ENCODE measurements around the gene SPEF1. TPM values are rescaled to one million over a fixed set of nuclear protein-coding genes. Genes with fewer than 3 reads are reported as not detected.
A peak's percentile ranks its signal among the peaks of the same experiment; 100 is the strongest.

The SPEF1 gene
- total and polyA plus RNA-seq, 2 of the 13 experiments (the other 11 are each of a cell fraction or from before 2014, with no cell fraction given): 0.11 to 0.27 TPM

- TF ChIP-seq CTCF (CRISPR knock-in tag; IDR thresholded peaks at IDR 0.05): peak; percentile 96
- no peak for TF ChIP-seq TGIF2 (CRISPR knock-in tag; IDR thresholded peaks at IDR 0.05)
- TF ChIP-seq CBFB (CRISPR knock-in tag; IDR thresholded peaks at IDR 0.05): peak; percentile 77
- TF ChIP-seq MED13 (CRISPR knock-in tag; IDR thresholded peaks at IDR 0.05): peak; percentile 82; the same call in 1 of the 2 replicates
- TF ChIP-seq, protein P1, sequence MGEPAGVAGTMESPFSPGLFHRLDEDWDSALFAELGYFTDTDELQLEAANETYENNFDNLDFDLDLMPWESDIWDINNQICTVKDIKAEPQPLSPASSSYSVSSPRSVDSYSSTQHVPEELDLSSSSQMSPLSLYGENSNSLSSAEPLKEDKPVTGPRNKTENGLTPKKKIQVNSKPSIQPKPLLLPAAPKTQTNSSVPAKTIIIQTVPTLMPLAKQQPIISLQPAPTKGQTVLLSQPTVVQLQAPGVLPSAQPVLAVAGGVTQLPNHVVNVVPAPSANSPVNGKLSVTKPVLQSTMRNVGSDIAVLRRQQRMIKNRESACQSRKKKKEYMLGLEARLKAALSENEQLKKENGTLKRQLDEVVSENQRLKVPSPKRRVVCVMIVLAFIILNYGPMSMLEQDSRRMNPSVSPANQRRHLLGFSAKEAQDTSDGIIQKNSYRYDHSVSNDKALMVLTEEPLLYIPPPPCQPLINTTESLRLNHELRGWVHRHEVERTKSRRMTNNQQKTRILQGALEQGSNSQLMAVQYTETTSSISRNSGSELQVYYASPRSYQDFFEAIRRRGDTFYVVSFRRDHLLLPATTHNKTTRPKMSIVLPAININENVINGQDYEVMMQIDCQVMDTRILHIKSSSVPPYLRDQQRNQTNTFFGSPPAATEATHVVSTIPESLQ (CRISPR knock-in tag; conservative IDR thresholded peaks at IDR 0.05): no peak
- TF ChIP-seq ZNF616 (CRISPR knock-in tag; IDR thresholded peaks at IDR 0.05; ENCODE audit: low read depth): no peak
- peak; percentile 65 for TF ChIP-seq HNRNPLL (IDR thresholded peaks at IDR 0.05; ENCODE audit: low read depth, low read length, poor library complexity, severe bottlenecking)
- peak; percentile 90 for TF ChIP-seq AGO1 (IDR thresholded peaks at IDR 0.05; ENCODE audit: low read depth, low read length, poor library complexity, severe bottlenecking)
- TF ChIP-seq EED (CRISPR knock-in tag; IDR thresholded peaks at IDR 0.05): peak; percentile 69; the same call in 1 of the 2 replicates
- peak in 1 of 2 experiments; percentile 27; a peak in 1 of 4 replicates for TF ChIP-seq POLR2A (IDR thresholded peaks at IDR 0.05; ENCODE audit: insufficient read depth in 1 of 2, low read depth in 2 of 2, low read length in 2 of 2)
- TF ChIP-seq ZBTB38 (CRISPR knock-in tag; IDR thresholded peaks at IDR 0.05): peak; percentile 80
- peak; percentile 88 for TF ChIP-seq ZNF687 (CRISPR knock-in tag; IDR thresholded peaks at IDR 0.05)
- TF ChIP-seq CEBPG (CRISPR knock-in tag; IDR thresholded peaks at IDR 0.05): 0 out of 2 replicates have a peak, but pooled peaks have one; percentile 27
- peak; percentile 73; the same call in 1 of the 2 replicates for TF ChIP-seq SMAD9 (CRISPR knock-in tag; IDR thresholded peaks at IDR 0.05)
- no peak for TF ChIP-seq CBX2 (IDR thresholded peaks at IDR 0.05; ENCODE audit: low read depth, low read length)
- peak; percentile 88; the same call in 1 of the 2 replicates for TF ChIP-seq CBX2 (CRISPR knock-in tag; IDR thresholded peaks at IDR 0.05; ENCODE audit: low read depth)
- TF ChIP-seq MEF2D (CRISPR knock-in tag; IDR thresholded peaks at IDR 0.05): peak; percentile 32; the same call in 1 of the 2 replicates
- peak; percentile 78 for TF ChIP-seq BCL3 (CRISPR knock-in tag; IDR thresholded peaks at IDR 0.05)
- no peak for TF ChIP-seq RBM22 (optimal IDR thresholded peaks at IDR 0.05; ENCODE audit: low read length)
- peak; percentile 76 for TF ChIP-seq GABPB1 (CRISPR knock-in tag; IDR thresholded peaks at IDR 0.05)
- TF ChIP-seq ZNF263 (CRISPR knock-in tag; IDR thresholded peaks at IDR 0.05): 0 out of 2 replicates have a peak, but pooled peaks have one; percentile 32
Measured at GRCh38 chr20:3749689-3750531, 31.3 kb downstream of the SPEF1 start (continued).
